Breast epithelium (tissue), 4 donors: ENCODE results near the gene SF3A1. TPM values are rescaled to one million over a fixed set of nuclear protein-coding genes. Genes with fewer than 3 reads are reported as not detected.

Experiments used
- DNase-seq, 2 donors: peaks; one replicate each; pipeline ENCODE4 v3.0.0-alpha.2; 2019; ENCODE audit warnings: low spot score in 2 of 2
- H3K27ac ChIP-seq, 2 donors: fragments of 200-600 bp; sonication (generic) in 1 of 2; one replicate each; pipeline ENCODE4 v1.5.1; 2016 to 2019; ENCODE audit warnings: mild to moderate bottlenecking in 1 of 2
- H3K27me3 ChIP-seq, 2 donors: fragments of 200-600 bp; sonication (generic) in 1 of 2; one replicate each; pipeline versions ENCODE4 v1.5.1 to v1.6.0; 2017 to 2019; ENCODE audit warnings: control low read depth in 1 of 2, mild to moderate bottlenecking in 1 of 2
- H3K36me3 ChIP-seq: fragments of 200-600 bp; one replicate; pipeline ENCODE4 v1.5.1; 2019
- H3K4me1 ChIP-seq, 2 donors: fragments of 200-600 bp; sonication (generic); one replicate each; pipeline ENCODE4 v1.5.1; 2016 to 2019; ENCODE audit warnings: control low read depth in 1 of 2
- H3K4me3 ChIP-seq, 3 donors: fragments of 200-600 bp; sonication (generic); 1 replicate in 2 of 3; 2 replicates in 1 of 3; pipeline ENCODE4 v1.5.1; 2016 to 2019; ENCODE audit warnings: mild to moderate bottlenecking in 3 of 3, moderate library complexity in 2 of 3
- H3K9me3 ChIP-seq, 2 donors: fragments of 200-600 bp; sonication (generic) in 1 of 2; one replicate each; pipeline ENCODE4 v1.5.1; 2016 to 2019; ENCODE audit warnings: control low read depth in 1 of 2
- CTCF ChIP-seq, 3 donors: fragments of 450-650 bp; IDR thresholded peaks; one replicate each; pipeline ENCODE4 v1.5.1; 2016 to 2017; ENCODE audit warnings: antibody characterized with exemption in 3 of 3, mild to moderate bottlenecking in 3 of 3, moderate library complexity in 3 of 3
- POLR2A ChIP-seq: fragments of 450-650 bp; IDR thresholded peaks from one replicate; pipeline ENCODE4 v1.6.1; 2016; ENCODE audit warnings: antibody characterized with exemption, mild to moderate bottlenecking, moderate library complexity
- POLR2AphosphoS5 ChIP-seq, 3 donors: sonication (generic); formaldehyde crosslinking; IDR thresholded peaks; one replicate each; pipeline ENCODE4 v1.6.1; 2017; ENCODE audit warnings: antibody characterized with exemption in 3 of 3
- intact Hi-C: fragments of 100-400 bp; cut with DNase I; formaldehyde crosslinking; loops from one replicate; pipeline ENCODE4 v1.15.1; 2023; ENCODE audit warnings: low total_unique reads
- total RNA-seq, 3 donors: library from RNA; depleted of rRNA; stranded (reverse); fragments of >200 nt; gene quantifications; one replicate each; pipeline ENCODE4 v1.1.0, GENCODE V29; 2016

SF3A1 gene
- total RNA-seq, 3 donors from 2014 or later = 47.7 to 68.6 (median 47.9) TPM

GRCh38 chr22:30291058-30291892 lies 65.4 kb downstream of the SF3A1 start:
- Histone ChIP-seq H3K9me3 (no peaks in the 10 kb centered on the region), H3K36me3 (no peaks in the 10 kb centered on the region), H3K4me3 (peak overlapping the region in 1 of 3 donors; percentile 94), H3K27me3 (no peaks in the 10 kb centered on the region), H3K4me1 (peaks cover 16 to 28% of the 10 kb centered on the region in 2 donors), H3K27ac (peak overlapping the region; percentile 96 to 98)
- DNase-seq = peak; percentile 95
- intact Hi-C loops = no loop called here
- TF ChIP-seq CTCF (IDR thresholded peaks at IDR 0.05) (peak in 1 of 3 donors; percentile 20), POLR2A (no peak), POLR2AphosphoS5 (IDR thresholded peaks at IDR 0.05) (peak; percentile 93 to 98 (median 98))

GRCh38 chr22:30290342-30291057 lies 66.2 kb downstream of the SF3A1 start:
- intact Hi-C loops = no loop called here
- no peaks in the 10 kb centered on the region for H3K27me3 ChIP-seq
- H3K27ac ChIP-seq = peak overlapping the region; percentile 96 to 98
- peak in 1 of 2 donors; percentile 61 for DNase-seq
- H3K4me1 ChIP-seq = peaks cover 16 to 28% of the 10 kb centered on the region in 2 donors
- TF ChIP-seq CTCF (IDR thresholded peaks at IDR 0.05) (no peak), POLR2A (no peak)
- H3K4me3 ChIP-seq = peak overlapping the region; percentile 84 to 94 (median 92)
- no peaks in the 10 kb centered on the region for H3K36me3 ChIP-seq
- no peaks in the 10 kb centered on the region for H3K9me3 ChIP-seq

- no peaks in the 10 kb centered on the region for H3K9me3 ChIP-seq
- DNase-seq = no peak
- TF ChIP-seq POLR2A = no peak
- peak in 1 of 3 donors; percentile 12 for TF ChIP-seq CTCF (IDR thresholded peaks at IDR 0.05)
- TF ChIP-seq POLR2AphosphoS5 (IDR thresholded peaks at IDR 0.05) = no peak
- H3K27me3 ChIP-seq = no peaks in the 10 kb centered on the region
- peak overlapping the region; percentile 84 to 94 (median 92) for H3K4me3 ChIP-seq
- peaks cover 16 to 28% of the 10 kb centered on the region in 2 donors for H3K4me1 ChIP-seq
- intact Hi-C loops = loop anchor here (1.0 kb wide), 1 partner anchor 31 kb away; no protein-coding TSS in a partner anchor
- no peaks in the 10 kb centered on the region for H3K36me3 ChIP-seq
- H3K27ac ChIP-seq = peak overlapping the region; percentile 96 to 98
Observed at GRCh38 chr22:30289980-30290313, 66.7 kb downstream of the SF3A1 start.

GRCh38 chr22:30289141-30289979 lies 67.3 kb downstream of the SF3A1 start, which contains the start of gene CASTOR1:
Gene CASTOR1, minus strand, starts transcription at chr22:30289505. Its CDS starts 8 bp downstream, at chr22:30289497.
- H3K4me1 ChIP-seq = peaks cover 16 to 28% of the 10 kb centered on the region in 2 donors
- H3K27me3 ChIP-seq = no peaks in the 10 kb centered on the region
- H3K4me3 ChIP-seq = peak within 1 kb of the TSS; percentile 84 to 94 (median 92)
- no peaks in the 10 kb centered on the region for H3K36me3 ChIP-seq
- no peaks in the 10 kb centered on the region for H3K9me3 ChIP-seq
- TF ChIP-seq POLR2A (no peak), POLR2AphosphoS5 (IDR thresholded peaks at IDR 0.05) (peak; percentile 8 to 82 (median 66))
- H3K27ac ChIP-seq = peak within 1 kb of the TSS; percentile 96 to 98
- peak; percentile 98 to 99 for DNase-seq
- intact Hi-C loops = loop anchor here (1.0 kb wide), 1 partner anchor 32 kb away; no protein-coding TSS in a partner anchor
